GM21515 (cell line): Measurements from ENCODE around the gene TBXAS1.

Experiments used
- ATAC-seq: cut with Tn5 transposase; IDR thresholded peaks from one replicate; pipeline ENCODE4 v1.9.1; 2021; ENCODE audit not compliant: unreplicated experiment

The TBXAS1 gene

GRCh38 chr7:139942636-139943035, 113.6 kb downstream of the TBXAS1 start:
- ATAC-seq: no peak

GRCh38 chr7:139943401-139943800, 114.3 kb downstream of the TBXAS1 start:
- no peak for ATAC-seq

GRCh38 chr7:139944248-139944647, 115.2 kb downstream of the TBXAS1 start:
- no peak for ATAC-seq

- ATAC-seq: no peak
Observed at GRCh38 chr7:139946533-139946932, 117.5 kb downstream of the TBXAS1 start.

GRCh38 chr7:139947021-139947420, 118.0 kb downstream of the TBXAS1 start:
- ATAC-seq: no peak

GRCh38 chr7:139948167-139948566, 119.1 kb downstream of the TBXAS1 start:
- ATAC-seq: no peak

GRCh38 chr7:139948587-139949335, 119.7 kb downstream of the TBXAS1 start:
- no peak for ATAC-seq

GRCh38 chr7:139949629-139950028, 120.6 kb downstream of the TBXAS1 start:
- ATAC-seq: no peak

- no peak for ATAC-seq
Observed at GRCh38 chr7:139950881-139951525, 121.9 kb downstream of the TBXAS1 start.

- ATAC-seq: no peak
Observed at GRCh38 chr7:139953229-139953628, 124.2 kb downstream of the TBXAS1 start.

GRCh38 chr7:139955109-139955820, 126.2 kb downstream of the TBXAS1 start:
- no peak for ATAC-seq

GRCh38 chr7:139958599-139959284, 129.7 kb downstream of the TBXAS1 start:
- no peak for ATAC-seq

GRCh38 chr7:139959285-139959628, 130.2 kb downstream of the TBXAS1 start:
- no peak for ATAC-seq

GRCh38 chr7:139959718-139960117, 130.7 kb downstream of the TBXAS1 start:
- no peak for ATAC-seq

- ATAC-seq: no peak
Observed at GRCh38 chr7:139960157-139960556, 131.1 kb downstream of the TBXAS1 start.

GRCh38 chr7:139965942-139966628, 137.0 kb downstream of the TBXAS1 start:
- no peak for ATAC-seq

GRCh38 chr7:139966949-139967348, 137.9 kb downstream of the TBXAS1 start:
- no peak for ATAC-seq

- no peak for ATAC-seq
Observed at GRCh38 chr7:139968931-139969330, 139.9 kb downstream of the TBXAS1 start.

GRCh38 chr7:139972029-139972428, 143.0 kb downstream of the TBXAS1 start:
- ATAC-seq: no peak

GRCh38 chr7:139973101-139974050, 144.3 kb downstream of the TBXAS1 start:
- no peak for ATAC-seq
